Ishikawa (cell line): ENCODE results near the gene DAB1.

ENCODE experiments used
- CEBPB ChIP-seq: IDR thresholded peaks from 2 replicates; pipeline ENCODE4 v1.6.1; 2012
- EGR1 ChIP-seq: IDR thresholded peaks from 2 replicates; pipeline ENCODE4 v1.6.1; 2012
- EP300 ChIP-seq: IDR thresholded peaks from 2 replicates; pipeline ENCODE4 v1.6.1; 2012; ENCODE audit warnings: borderline replicate concordance
- NFIC ChIP-seq: IDR thresholded peaks from 2 replicates; pipeline ENCODE4 v1.6.1; 2012
- RAD21 ChIP-seq: IDR thresholded peaks from 2 replicates; pipeline ENCODE4 v1.6.1; 2012; ENCODE audit warnings: low read depth
- TAF1 ChIP-seq: IDR thresholded peaks from 2 replicates; pipeline ENCODE4 v1.6.1; 2012; ENCODE audit warnings: low read depth, mild to moderate bottlenecking
- TCF12 ChIP-seq: IDR thresholded peaks from 2 replicates; pipeline ENCODE4 v1.6.1; 2012; ENCODE audit warnings: low read depth
- TEAD4 ChIP-seq: IDR thresholded peaks from 2 replicates; pipeline ENCODE4 v1.6.1; 2012
- USF1 ChIP-seq: IDR thresholded peaks from 2 replicates; pipeline ENCODE4 v1.6.1; 2012
- YY1 ChIP-seq: IDR thresholded peaks from 2 replicates; pipeline ENCODE4 v1.6.1; 2012; ENCODE audit warnings: low read depth
- TF ChIP-seq, protein P1 (sequence below): IDR thresholded peaks from 2 replicates; pipeline ENCODE4 v1.6.1; 2012
- TF ChIP-seq, protein P2 (sequence below): IDR thresholded peaks from 2 replicates; pipeline ENCODE4 v1.6.1; 2012; ENCODE audit warnings: low read depth, mild to moderate bottlenecking

GRCh38 chr1:57423135-57423655, 665 bp downstream of the DAB1 start:
- TF ChIP-seq RAD21 (no peak), YY1 (no peak), TAF1 (no peak), NFIC (no peak), USF1 (no peak), TCF12 (no peak), EP300 (no peak), TEAD4 (no peak), EGR1 (no peak), CEBPB (no peak)
- TF ChIP-seq, protein P1, sequence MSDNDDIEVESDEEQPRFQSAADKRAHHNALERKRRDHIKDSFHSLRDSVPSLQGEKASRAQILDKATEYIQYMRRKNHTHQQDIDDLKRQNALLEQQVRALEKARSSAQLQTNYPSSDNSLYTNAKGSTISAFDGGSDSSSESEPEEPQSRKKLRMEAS = no peak
- TF ChIP-seq, protein P2, sequence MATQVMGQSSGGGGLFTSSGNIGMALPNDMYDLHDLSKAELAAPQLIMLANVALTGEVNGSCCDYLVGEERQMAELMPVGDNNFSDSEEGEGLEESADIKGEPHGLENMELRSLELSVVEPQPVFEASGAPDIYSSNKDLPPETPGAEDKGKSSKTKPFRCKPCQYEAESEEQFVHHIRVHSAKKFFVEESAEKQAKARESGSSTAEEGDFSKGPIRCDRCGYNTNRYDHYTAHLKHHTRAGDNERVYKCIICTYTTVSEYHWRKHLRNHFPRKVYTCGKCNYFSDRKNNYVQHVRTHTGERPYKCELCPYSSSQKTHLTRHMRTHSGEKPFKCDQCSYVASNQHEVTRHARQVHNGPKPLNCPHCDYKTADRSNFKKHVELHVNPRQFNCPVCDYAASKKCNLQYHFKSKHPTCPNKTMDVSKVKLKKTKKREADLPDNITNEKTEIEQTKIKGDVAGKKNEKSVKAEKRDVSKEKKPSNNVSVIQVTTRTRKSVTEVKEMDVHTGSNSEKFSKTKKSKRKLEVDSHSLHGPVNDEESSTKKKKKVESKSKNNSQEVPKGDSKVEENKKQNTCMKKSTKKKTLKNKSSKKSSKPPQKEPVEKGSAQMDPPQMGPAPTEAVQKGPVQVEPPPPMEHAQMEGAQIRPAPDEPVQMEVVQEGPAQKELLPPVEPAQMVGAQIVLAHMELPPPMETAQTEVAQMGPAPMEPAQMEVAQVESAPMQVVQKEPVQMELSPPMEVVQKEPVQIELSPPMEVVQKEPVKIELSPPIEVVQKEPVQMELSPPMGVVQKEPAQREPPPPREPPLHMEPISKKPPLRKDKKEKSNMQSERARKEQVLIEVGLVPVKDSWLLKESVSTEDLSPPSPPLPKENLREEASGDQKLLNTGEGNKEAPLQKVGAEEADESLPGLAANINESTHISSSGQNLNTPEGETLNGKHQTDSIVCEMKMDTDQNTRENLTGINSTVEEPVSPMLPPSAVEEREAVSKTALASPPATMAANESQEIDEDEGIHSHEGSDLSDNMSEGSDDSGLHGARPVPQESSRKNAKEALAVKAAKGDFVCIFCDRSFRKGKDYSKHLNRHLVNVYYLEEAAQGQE = no peak
